ENCODE data around the gene GPC5. TPM values are rescaled to one million over a fixed set of nuclear protein-coding genes. Genes with fewer than 3 reads are reported as not detected.

GPC5 gene
- total RNA-seq, 2 experiments from 2014 or later: 2.4 TPM; not detected in 1

GRCh38 chr13:92807966-92808365, 1409.5 kb downstream of the GPC5 start:
- Histone ChIP-seq H3K79me2 (ENCODE audit: insufficient read depth, low read depth, low read length) (no peaks in the 10 kb centered on the region), H3K4me3 (ENCODE audit: low read depth, low read length, poor library complexity, severe bottlenecking) (no peak overlapping the region), H2AFZ (ENCODE audit: low read length) (no peak overlapping the region), H4K20me1 (ENCODE audit: insufficient read depth, low read length) (no peaks in the 10 kb centered on the region), H3K4me1 (ENCODE audit: insufficient read depth, low read length, poor library complexity, severe bottlenecking) (no peaks in the 10 kb centered on the region), H3K9me3 (ENCODE audit: low read length) (no peaks in the 10 kb centered on the region), H3K4me2 (ENCODE audit: low read length) (no peak overlapping the region), H3K36me3 (ENCODE audit: insufficient read depth, low read length) (no peaks in the 10 kb centered on the region), H3K9me2 (ENCODE audit: insufficient read depth, low read length) (no peaks in the 10 kb centered on the region), H3K27ac (ENCODE audit: low read depth, low read length, poor library complexity, severe bottlenecking) (no peak overlapping the region)
- TF ChIP-seq, protein P1, sequence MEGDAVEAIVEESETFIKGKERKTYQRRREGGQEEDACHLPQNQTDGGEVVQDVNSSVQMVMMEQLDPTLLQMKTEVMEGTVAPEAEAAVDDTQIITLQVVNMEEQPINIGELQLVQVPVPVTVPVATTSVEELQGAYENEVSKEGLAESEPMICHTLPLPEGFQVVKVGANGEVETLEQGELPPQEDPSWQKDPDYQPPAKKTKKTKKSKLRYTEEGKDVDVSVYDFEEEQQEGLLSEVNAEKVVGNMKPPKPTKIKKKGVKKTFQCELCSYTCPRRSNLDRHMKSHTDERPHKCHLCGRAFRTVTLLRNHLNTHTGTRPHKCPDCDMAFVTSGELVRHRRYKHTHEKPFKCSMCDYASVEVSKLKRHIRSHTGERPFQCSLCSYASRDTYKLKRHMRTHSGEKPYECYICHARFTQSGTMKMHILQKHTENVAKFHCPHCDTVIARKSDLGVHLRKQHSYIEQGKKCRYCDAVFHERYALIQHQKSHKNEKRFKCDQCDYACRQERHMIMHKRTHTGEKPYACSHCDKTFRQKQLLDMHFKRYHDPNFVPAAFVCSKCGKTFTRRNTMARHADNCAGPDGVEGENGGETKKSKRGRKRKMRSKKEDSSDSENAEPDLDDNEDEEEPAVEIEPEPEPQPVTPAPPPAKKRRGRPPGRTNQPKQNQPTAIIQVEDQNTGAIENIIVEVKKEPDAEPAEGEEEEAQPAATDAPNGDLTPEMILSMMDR (conservative IDR thresholded peaks at IDR 0.05; ENCODE audit: low read length): no peak
- no peak for TF ChIP-seq EZH2phosphoT487 (IDR thresholded peaks at IDR 0.05; ENCODE audit: borderline replicate concordance, low read depth, low read length)
- BruUV-seq (replicated peaks): no TSS peak
- CTCF ChIA-PET (ENCODE audit: unreplicated experiment): no interaction called here
- intact Hi-C loops (cut with micrococcal nuclease; ENCODE audit: unreplicated experiment): no loop called here
- DNase-seq (ENCODE audit: low spot score): no peak
- POLR2A ChIA-PET: no interaction called here

DNA sequence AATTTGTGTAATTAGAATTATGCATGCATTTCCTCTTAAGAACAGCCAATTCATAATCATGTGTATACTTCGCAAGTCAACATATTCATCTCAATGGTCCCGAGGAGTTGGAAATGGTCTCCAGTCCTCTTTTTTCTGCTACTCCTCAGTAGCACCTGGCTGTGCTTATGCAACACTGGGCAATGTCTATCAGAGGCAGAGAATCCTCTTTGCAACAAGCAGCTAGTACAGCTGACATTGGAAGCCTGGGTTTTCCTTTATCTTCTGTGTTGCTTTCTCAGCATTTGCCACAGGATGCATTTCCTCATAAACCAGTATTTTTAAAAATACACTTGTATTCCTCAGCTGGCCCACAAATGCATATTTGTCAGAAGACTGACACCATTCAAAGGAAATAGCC, 1422.9 kb downstream of the GPC5 start:
- CTCF ChIA-PET (ENCODE audit: unreplicated experiment): no interaction called here
- no peaks in the 10 kb centered on the region for H3K9me2 ChIP-seq (ENCODE audit: insufficient read depth, low read length)
- no peaks in the 10 kb centered on the region for H3K36me3 ChIP-seq (ENCODE audit: insufficient read depth, low read length)
- H3K4me1 ChIP-seq (ENCODE audit: insufficient read depth, low read length, poor library complexity, severe bottlenecking): no peaks in the 10 kb centered on the region
- TF ChIP-seq, protein P1 (conservative IDR thresholded peaks at IDR 0.05; ENCODE audit: low read length): no peak
- no peak for TF ChIP-seq EZH2phosphoT487 (IDR thresholded peaks at IDR 0.05; ENCODE audit: borderline replicate concordance, low read depth, low read length)
- no peaks in the 10 kb centered on the region for H3K9me3 ChIP-seq (ENCODE audit: low read length)
- POLR2A ChIA-PET: no interaction called here
- DNase-seq (ENCODE audit: low spot score): no peak
- BruUV-seq (replicated peaks): no TSS peak
- no peak overlapping the region for H3K27ac ChIP-seq (ENCODE audit: low read depth, low read length, poor library complexity, severe bottlenecking)
- no peak overlapping the region for H3K4me3 ChIP-seq (ENCODE audit: low read depth, low read length, poor library complexity, severe bottlenecking)
- no peaks in the 10 kb centered on the region for H4K20me1 ChIP-seq (ENCODE audit: insufficient read depth, low read length)
- intact Hi-C loops (cut with micrococcal nuclease; ENCODE audit: unreplicated experiment): no loop called here
- H3K79me2 ChIP-seq (ENCODE audit: insufficient read depth, low read depth, low read length): no peaks in the 10 kb centered on the region
- no peak overlapping the region for H2AFZ ChIP-seq (ENCODE audit: low read length)
- H3K4me2 ChIP-seq (ENCODE audit: low read length): no peak overlapping the region

- TF ChIP-seq, protein P1 (conservative IDR thresholded peaks at IDR 0.05; ENCODE audit: low read length): no peak
- TF ChIP-seq EZH2phosphoT487 (IDR thresholded peaks at IDR 0.05; ENCODE audit: borderline replicate concordance, low read depth, low read length): no peak
- no peaks in the 10 kb centered on the region for H3K9me3 ChIP-seq (ENCODE audit: low read length)
- H4K20me1 ChIP-seq (ENCODE audit: insufficient read depth, low read length): no peaks in the 10 kb centered on the region
- no peak overlapping the region for H3K27ac ChIP-seq (ENCODE audit: low read depth, low read length, poor library complexity, severe bottlenecking)
- H3K36me3 ChIP-seq (ENCODE audit: insufficient read depth, low read length): no peaks in the 10 kb centered on the region
- CTCF ChIA-PET (ENCODE audit: unreplicated experiment): no interaction called here
- no peaks in the 10 kb centered on the region for H3K9me2 ChIP-seq (ENCODE audit: insufficient read depth, low read length)
- DNase-seq (ENCODE audit: low spot score): no peak
- no TSS peak for BruUV-seq (replicated peaks)
- H3K4me2 ChIP-seq (ENCODE audit: low read length): no peak overlapping the region
- no peak overlapping the region for H2AFZ ChIP-seq (ENCODE audit: low read length)
- no peak overlapping the region for H3K4me3 ChIP-seq (ENCODE audit: low read depth, low read length, poor library complexity, severe bottlenecking)
- H3K4me1 ChIP-seq (ENCODE audit: insufficient read depth, low read length, poor library complexity, severe bottlenecking): no peaks in the 10 kb centered on the region
- no peaks in the 10 kb centered on the region for H3K79me2 ChIP-seq (ENCODE audit: insufficient read depth, low read depth, low read length)
- intact Hi-C loops (cut with micrococcal nuclease; ENCODE audit: unreplicated experiment): no loop called here
- POLR2A ChIA-PET: no interaction called here
These were observed 1424.6 kb downstream of the GPC5 start for GRCh38 chr13:92823059-92823458.

Measured in OCI-LY7 (cell line).